Karpas-422 (cell line): ENCODE measurements around the gene GPR31. TPM values are rescaled to one million over a fixed set of nuclear protein-coding genes. Genes with fewer than 3 reads are reported as not detected.

Experiments used
- DNase-seq: peaks from one replicate; pipeline ENCODE4 v3.0.0-alpha.2; 2015
- H2AFZ ChIP-seq: fragments of 200-600 bp; sonication (generic); 2 replicates; pipeline ENCODE4 v1.6.1; 2014; ENCODE audit warnings: antibody characterized with exemption, low read length, mixed read lengths
- H3K27ac ChIP-seq: fragments of 200-600 bp; sonication (generic); 2 replicates; pipeline ENCODE4 v1.5.1; 2014; ENCODE audit warnings: mild to moderate bottlenecking, low read length, moderate library complexity
- H3K27me3 ChIP-seq: fragments of 200-600 bp; sonication (generic); 2 replicates; pipeline ENCODE4 v1.6.1; 2014; ENCODE audit warnings: low read length, mixed read lengths
- H3K36me3 ChIP-seq: fragments of 200-600 bp; sonication (generic); 2 replicates; pipeline ENCODE4 v1.6.1; 2014; ENCODE audit warnings: low read length, mixed read lengths; ENCODE audit not compliant: insufficient read depth
- H3K4me1 ChIP-seq: fragments of 200-600 bp; sonication (generic); 2 replicates; pipeline ENCODE4 v1.6.1; 2014; ENCODE audit warnings: mild to moderate bottlenecking, low read length, mixed read lengths
- H3K4me2 ChIP-seq: fragments of 200-600 bp; sonication (generic); 2 replicates; pipeline ENCODE4 v1.6.1; 2014; ENCODE audit warnings: low read length, low read depth, mild to moderate bottlenecking; ENCODE audit not compliant: poor library complexity, severe bottlenecking
- H3K4me3 ChIP-seq: fragments of 200-600 bp; sonication (generic); 2 replicates; pipeline ENCODE4 v1.5.1; 2014; ENCODE audit warnings: mild to moderate bottlenecking, antibody characterized with exemption, low read length, mixed read lengths
- H3K79me2 ChIP-seq: fragments of 200-600 bp; sonication (generic); 2 replicates; pipeline ENCODE4 v1.6.1; 2014; ENCODE audit warnings: mild to moderate bottlenecking, low read length, mixed read lengths
- H3K9ac ChIP-seq: fragments of 200-600 bp; sonication (generic); 2 replicates; pipeline ENCODE4 v1.6.0; 2014; ENCODE audit warnings: low read length
- H3K9me2 ChIP-seq: fragments of 200-600 bp; sonication (generic), shearing (Covaris generic); replicated peaks from 2 replicates; pipeline ENCODE4 v1.6.0; 2014; ENCODE audit warnings: mild to moderate bottlenecking, low read length, moderate library complexity; ENCODE audit not compliant: insufficient read depth
- H3K9me3 ChIP-seq: fragments of 300-700, 200-600 bp; sonication (generic); 2 replicates; pipeline ENCODE4 v1.6.1; 2014; ENCODE audit warnings: low read length, mixed read lengths
- H4K20me1 ChIP-seq: fragments of 200-600 bp; sonication (generic); 2 replicates; pipeline ENCODE4 v1.6.1; 2014; ENCODE audit warnings: mild to moderate bottlenecking, antibody characterized with exemption, low read length, low read depth; ENCODE audit not compliant: insufficient read depth
- total RNA-seq: library from RNA; depleted of rRNA; stranded (reverse); fragments of >200 nt; shearing (Covaris generic); gene quantifications from 2 replicates; pipeline ENCODE4 v1.2.3, GENCODE V29; 2014; ENCODE audit warnings: low replicate concordance

GPR31 gene
- total RNA-seq, 1 experiment from 2014 or later: not detected

DNA sequence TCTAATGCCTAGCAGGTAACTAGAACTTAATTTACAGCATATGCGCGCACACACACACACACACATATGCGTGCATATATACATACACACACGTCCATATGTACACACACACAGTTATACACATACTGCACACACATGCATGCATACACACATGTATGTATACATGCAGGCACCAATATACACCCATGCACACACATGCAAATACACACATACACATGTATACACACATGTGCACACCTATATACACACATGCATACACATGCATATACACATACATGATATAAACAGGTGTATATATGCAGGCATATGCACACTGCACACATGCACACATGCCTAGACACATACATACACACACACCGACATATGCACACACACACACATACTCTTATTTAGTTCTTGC, 33.0 kb downstream of the GPR31 start:
- no peaks in the 10 kb centered on the region for H3K9me2 ChIP-seq
- no peaks in the 10 kb centered on the region for H3K36me3 ChIP-seq
- peaks cover 28% of the 10 kb centered on the region; the same call in 1 of the 2 replicates for H4K20me1 ChIP-seq
- no peaks in the 10 kb centered on the region for H3K27me3 ChIP-seq
- H3K4me3 ChIP-seq: no peak overlapping the region
- H3K9ac ChIP-seq: no peak overlapping the region
- H3K9me3 ChIP-seq: peaks cover 3% of the 10 kb centered on the region; the same call in 1 of the 2 replicates
- DNase-seq: no peak
- H3K27ac ChIP-seq: no peak overlapping the region
- H3K4me1 ChIP-seq: peaks cover 29% of the 10 kb centered on the region
- H3K79me2 ChIP-seq: no peaks in the 10 kb centered on the region
- H3K4me2 ChIP-seq: no peak overlapping the region
- no peak overlapping the region for H2AFZ ChIP-seq

DNA sequence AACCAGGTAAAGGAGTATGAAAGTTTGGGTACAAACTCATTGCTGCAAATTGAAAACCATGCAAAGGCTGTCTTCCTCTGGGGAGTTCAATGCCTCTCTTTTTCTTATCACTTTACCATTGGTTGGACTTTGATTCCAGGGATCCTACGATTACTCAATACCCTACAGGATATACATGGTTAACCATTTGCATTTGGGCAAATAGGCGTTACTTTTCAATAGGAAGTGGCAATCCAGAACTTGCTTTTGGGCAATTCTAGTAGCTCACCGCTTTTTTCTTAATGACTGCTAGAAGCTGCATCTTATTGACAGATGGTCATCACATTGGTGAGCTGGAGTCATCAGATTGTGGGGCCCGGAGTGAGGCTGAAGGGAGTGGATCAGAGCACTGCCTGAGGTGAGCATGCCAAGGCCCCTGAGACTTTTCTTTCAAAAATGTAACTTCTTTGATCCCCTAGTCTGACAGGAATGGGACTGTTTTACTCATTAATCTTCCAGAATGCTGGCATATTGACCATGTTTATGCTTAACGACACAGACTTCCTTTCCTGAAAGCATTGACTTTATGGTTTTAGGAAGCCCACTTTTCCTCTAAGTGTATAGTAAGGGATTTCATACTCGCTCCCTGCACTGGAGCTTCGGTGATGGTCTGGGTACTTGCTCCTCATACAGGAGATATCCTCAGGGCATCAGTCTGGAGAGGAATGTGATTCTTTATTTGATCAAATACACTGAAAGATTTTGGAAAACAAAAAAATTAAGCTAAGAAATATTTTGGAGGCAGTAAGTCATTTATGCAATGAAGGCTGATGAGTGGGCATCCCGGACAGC, 34.7 kb downstream of the GPR31 start, which contains the start of gene CCR6:
CCR6 (plus strand) TSS at position 270 of the 831 bp plus-strand sequence. CDS start 13,039 bp downstream, outside the sequence.
- no peaks in the 10 kb centered on the region for H3K27me3 ChIP-seq
- no peaks in the 10 kb centered on the region for H3K36me3 ChIP-seq
- H4K20me1 ChIP-seq: peaks cover 23% of the 10 kb centered on the region; the same call in 1 of the 2 replicates
- no peak within 1 kb of the TSS for H3K4me3 ChIP-seq
- H3K9me2 ChIP-seq: no peaks in the 10 kb centered on the region
- peaks cover 3% of the 10 kb centered on the region; the same call in 1 of the 2 replicates for H3K9me3 ChIP-seq
- no peak within 1 kb of the TSS for H3K4me2 ChIP-seq
- H3K79me2 ChIP-seq: no peaks in the 10 kb centered on the region
- H2AFZ ChIP-seq: no peak within 1 kb of the TSS
- H3K27ac ChIP-seq: no peak within 1 kb of the TSS
- H3K9ac ChIP-seq: no peak within 1 kb of the TSS
- no peak for DNase-seq
- peaks cover 35% of the 10 kb centered on the region for H3K4me1 ChIP-seq

DNA sequence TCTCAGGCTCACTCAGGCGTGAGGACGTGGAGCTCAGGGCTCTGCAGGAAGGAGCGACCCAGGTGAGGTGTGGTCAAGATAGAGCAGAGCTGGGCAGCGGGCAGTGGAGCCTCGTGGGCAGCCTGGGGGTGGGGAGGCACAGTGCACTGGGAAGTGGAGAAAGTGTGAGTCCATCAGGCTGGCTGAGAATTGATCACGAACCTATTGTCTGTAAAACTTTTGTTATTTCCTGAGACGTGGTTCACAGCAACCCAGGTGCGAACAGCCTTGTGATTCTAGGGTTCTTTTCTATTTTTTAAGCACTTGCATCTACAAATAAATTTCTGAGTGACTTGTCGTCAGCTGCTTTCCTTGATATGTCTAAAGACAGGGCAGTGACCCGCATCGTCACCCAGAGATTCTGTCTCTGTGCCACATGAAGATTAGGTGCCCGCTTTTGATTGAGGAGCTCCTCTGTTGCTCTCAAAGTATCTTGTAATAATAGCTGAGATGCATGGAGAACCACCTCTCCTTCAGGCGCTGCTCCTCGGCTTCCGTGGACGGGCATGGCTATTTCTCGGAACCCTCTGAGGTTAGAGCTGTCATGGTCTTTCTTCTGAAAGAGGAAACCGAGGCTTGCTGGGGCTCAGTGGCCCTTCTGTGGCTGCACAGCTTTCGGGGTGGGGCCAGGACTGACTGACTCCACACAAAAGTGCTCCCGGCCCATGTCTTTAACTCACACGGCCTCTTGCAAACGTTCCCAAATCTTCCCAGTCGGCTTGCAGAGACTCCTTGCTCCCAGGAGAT, 35.5 kb downstream of the GPR31 start:
- no peak for DNase-seq
- H3K79me2 ChIP-seq: no peaks in the 10 kb centered on the region
- no peak overlapping the region for H3K9ac ChIP-seq
- no peak overlapping the region for H3K4me3 ChIP-seq
- peaks cover 35% of the 10 kb centered on the region for H3K4me1 ChIP-seq
- H3K36me3 ChIP-seq: no peaks in the 10 kb centered on the region
- no peak overlapping the region for H2AFZ ChIP-seq
- H3K27me3 ChIP-seq: no peaks in the 10 kb centered on the region
- H3K9me3 ChIP-seq: peaks cover 3% of the 10 kb centered on the region; the same call in 1 of the 2 replicates
- H4K20me1 ChIP-seq: peaks cover 23% of the 10 kb centered on the region; the same call in 1 of the 2 replicates
- no peak overlapping the region for H3K27ac ChIP-seq
- no peaks in the 10 kb centered on the region for H3K9me2 ChIP-seq
- no peak overlapping the region for H3K4me2 ChIP-seq

DNA sequence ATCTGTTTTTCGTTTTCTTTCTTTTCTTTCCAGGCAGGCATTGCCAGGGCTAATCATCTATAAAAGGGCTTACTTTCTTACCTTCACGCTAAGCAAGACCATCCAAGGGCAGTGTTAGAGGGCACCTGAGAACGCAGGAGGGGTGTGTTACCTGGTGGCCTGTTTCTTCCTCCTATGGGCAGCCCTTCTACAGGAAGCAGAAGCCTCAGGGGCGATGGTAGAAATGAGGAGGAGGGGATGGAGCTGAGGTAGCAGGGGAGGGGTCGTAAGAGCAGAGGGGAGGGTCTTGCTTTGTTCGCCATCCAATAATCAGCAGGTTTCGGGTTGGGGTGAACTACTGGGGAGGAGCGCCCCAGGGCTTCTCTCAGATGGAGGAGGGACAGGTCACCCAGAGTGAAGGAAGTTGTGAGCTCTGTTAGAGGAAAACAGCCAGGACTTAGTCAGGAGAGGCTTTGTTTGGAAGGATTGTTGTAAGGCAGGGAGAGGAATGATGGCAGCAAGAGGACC, 36.4 kb downstream of the GPR31 start:
- peaks cover 35% of the 10 kb centered on the region for H3K4me1 ChIP-seq
- DNase-seq: no peak
- H3K27me3 ChIP-seq: no peaks in the 10 kb centered on the region
- no peak overlapping the region for H3K9ac ChIP-seq
- no peak overlapping the region for H3K27ac ChIP-seq
- H3K79me2 ChIP-seq: no peaks in the 10 kb centered on the region
- no peaks in the 10 kb centered on the region for H3K36me3 ChIP-seq
- no peak overlapping the region for H2AFZ ChIP-seq
- no peaks in the 10 kb centered on the region for H3K9me2 ChIP-seq
- peaks cover 23% of the 10 kb centered on the region; the same call in 1 of the 2 replicates for H4K20me1 ChIP-seq
- H3K4me2 ChIP-seq: no peak overlapping the region
- peaks cover 3% of the 10 kb centered on the region; the same call in 1 of the 2 replicates for H3K9me3 ChIP-seq
- no peak overlapping the region for H3K4me3 ChIP-seq

DNA sequence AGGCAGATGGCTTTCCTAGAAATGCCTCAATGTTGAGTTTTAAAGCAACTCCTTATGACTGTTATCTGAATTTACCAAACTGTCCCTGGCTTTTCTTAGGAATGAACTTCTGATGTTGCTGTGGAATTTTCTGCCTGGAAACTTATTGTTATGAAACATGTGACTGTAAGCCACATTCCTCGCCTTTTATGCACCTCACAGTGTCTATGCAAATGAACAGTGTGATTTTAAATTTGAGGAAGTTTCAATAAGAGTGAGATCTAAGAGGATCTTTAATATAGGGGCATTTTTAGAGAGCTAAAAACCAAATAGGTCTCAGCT, 37.2 kb downstream of the GPR31 start:
- Histone ChIP-seq H3K9me3 (peaks cover 3% of the 10 kb centered on the region; the same call in 1 of the 2 replicates), H3K4me1 (peaks cover 35% of the 10 kb centered on the region), H3K79me2 (no peaks in the 10 kb centered on the region), H3K27ac (no peak overlapping the region), H2AFZ (no peak overlapping the region), H3K4me3 (no peak overlapping the region), H4K20me1 (peaks cover 23% of the 10 kb centered on the region; the same call in 1 of the 2 replicates), H3K36me3 (no peaks in the 10 kb centered on the region), H3K4me2 (no peak overlapping the region), H3K9ac (no peak overlapping the region), H3K27me3 (no peaks in the 10 kb centered on the region), H3K9me2 (no peaks in the 10 kb centered on the region)
- peak; percentile 52 for DNase-seq

DNA sequence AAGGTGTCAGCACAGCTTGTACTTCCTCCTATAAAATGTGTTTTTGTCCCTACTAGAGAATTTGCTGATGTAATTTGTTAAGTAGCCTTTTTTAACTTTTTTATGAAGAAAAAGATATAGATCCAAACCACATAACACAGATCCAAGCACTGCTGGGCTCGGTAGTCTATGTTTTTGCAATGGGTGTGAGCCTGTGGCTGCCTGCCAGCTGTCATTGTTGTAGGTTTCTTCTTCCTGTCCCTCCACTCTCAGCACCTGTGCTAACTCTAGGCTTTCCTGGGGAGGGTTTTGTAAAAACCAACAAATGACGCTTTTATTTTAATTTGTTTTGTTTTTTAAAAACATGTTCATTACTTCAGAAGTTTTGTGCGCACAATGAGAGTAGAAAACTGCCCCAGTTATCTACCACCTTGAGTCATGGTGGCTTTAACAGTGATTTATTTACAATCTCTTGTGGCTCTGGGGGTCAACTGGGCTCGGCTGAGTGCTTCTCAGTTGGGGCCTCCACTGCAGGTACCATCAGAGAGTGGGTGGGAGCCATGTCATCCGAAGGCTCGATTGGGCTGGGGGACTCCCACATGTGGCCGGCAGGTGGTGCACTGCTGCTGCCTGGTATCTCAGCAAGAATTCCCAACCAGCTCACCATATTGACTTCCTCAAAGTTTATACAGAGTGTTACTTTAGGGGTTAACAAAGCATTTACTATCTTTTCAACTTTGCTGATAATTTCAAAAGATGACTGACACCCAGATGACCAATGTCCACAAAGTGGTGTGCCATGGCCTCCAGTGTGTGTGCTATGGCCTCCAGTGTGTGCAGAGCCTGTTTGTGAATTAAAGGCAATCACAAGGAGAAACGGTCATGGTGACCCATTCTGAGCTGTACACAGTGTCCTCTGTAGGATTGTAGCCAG, 37.9 kb downstream of the GPR31 start:
- no peak for DNase-seq
- Histone ChIP-seq H3K4me3 (no peak overlapping the region), H3K4me2 (no peak overlapping the region), H3K27me3 (no peaks in the 10 kb centered on the region), H3K9me2 (no peaks in the 10 kb centered on the region), H4K20me1 (peaks cover 27% of the 10 kb centered on the region), H3K27ac (no peak overlapping the region), H3K9me3 (peaks cover 3% of the 10 kb centered on the region; the same call in 1 of the 2 replicates), H3K36me3 (no peaks in the 10 kb centered on the region), H3K9ac (no peak overlapping the region), H2AFZ (no peak overlapping the region), H3K4me1 (peaks cover 40% of the 10 kb centered on the region), H3K79me2 (no peaks in the 10 kb centered on the region)

DNA sequence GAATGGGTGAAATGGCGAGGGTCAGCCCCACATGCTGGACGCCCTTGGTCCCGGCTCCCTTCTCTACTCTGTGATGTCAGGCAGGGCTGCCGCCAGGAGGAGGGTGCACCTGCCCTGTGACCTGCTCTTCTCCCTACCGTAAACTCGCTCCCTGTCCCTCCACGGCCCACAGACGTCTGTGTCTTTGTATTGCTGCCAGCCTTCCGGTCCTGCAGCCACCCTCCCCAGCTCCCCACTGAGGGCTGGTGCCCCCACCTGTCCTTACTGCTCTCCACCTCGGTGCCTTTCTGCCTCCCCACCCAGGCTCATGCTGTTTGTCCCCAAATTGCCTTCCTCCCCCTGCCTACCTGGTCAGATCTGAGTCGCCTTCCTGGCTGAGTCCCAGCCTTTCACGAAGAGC, 38.9 kb downstream of the GPR31 start:
- Histone ChIP-seq H4K20me1 (peaks cover 37% of the 10 kb centered on the region), H2AFZ (no peak overlapping the region), H3K27me3 (no peaks in the 10 kb centered on the region), H3K9me3 (peaks cover 3% of the 10 kb centered on the region; the same call in 1 of the 2 replicates), H3K36me3 (no peaks in the 10 kb centered on the region), H3K79me2 (no peaks in the 10 kb centered on the region), H3K9me2 (no peaks in the 10 kb centered on the region), H3K9ac (no peak overlapping the region), H3K4me2 (no peak overlapping the region), H3K4me3 (no peak overlapping the region), H3K27ac (no peak overlapping the region), H3K4me1 (peaks cover 51% of the 10 kb centered on the region)
- DNase-seq: no peak
